OCI-LY7 (cell line): Measurements from ENCODE around the gene PAEP. TPM values are rescaled to one million over a fixed set of nuclear protein-coding genes. Genes with fewer than 3 reads are reported as not detected.

Experiments used
- BruUV-seq: library from RNA; stranded (reverse); fragments of 400-500 nt; replicated peaks from 2 replicates; lab custom pipeline; 2021; lab: Mats Ljungman, UMichigan
- CTCF ChIA-PET: fragments of 300-600 bp; sonication (Branson Sonifier 250); formaldehyde crosslinking; loops from one replicate; lab custom pipeline; 2022; ENCODE audit warnings: antibody characterized with exemption; ENCODE audit not compliant: unreplicated experiment; lab: Charles Lee
- POLR2A ChIA-PET: fragments of 300-600 bp; sonication (Branson Sonifier 250); formaldehyde crosslinking; loops from one replicate; lab custom pipeline; 2022; ENCODE audit warnings: antibody characterized with exemption; lab: Charles Lee
- DNase-seq: peaks from one replicate; pipeline ENCODE4 v3.0.0-alpha.2; 2015; ENCODE audit warnings: low spot score
- H2AFZ ChIP-seq: fragments of 200-600 bp; sonication (generic), shearing (Covaris generic); 2 replicates; pipeline ENCODE4 v1.6.1; 2014; ENCODE audit warnings: mild to moderate bottlenecking, antibody characterized with exemption, low read length, moderate library complexity
- H3K27ac ChIP-seq: fragments of 200-600 bp; sonication (generic); 2 replicates; pipeline ENCODE4 v1.5.1; 2014; ENCODE audit warnings: mixed run types, low read depth, mild to moderate bottlenecking, moderate library complexity, low read length, inconsistent platforms; ENCODE audit not compliant: poor library complexity, severe bottlenecking
- H3K36me3 ChIP-seq: fragments of 200-600 bp; sonication (generic); 2 replicates; pipeline ENCODE4 v1.6.1; 2014; ENCODE audit warnings: mild to moderate bottlenecking, antibody characterized with exemption, low read length, moderate library complexity, mixed read lengths; ENCODE audit not compliant: insufficient read depth
- H3K4me1 ChIP-seq: fragments of 200-600 bp; sonication (generic); 2 replicates; pipeline ENCODE4 v1.5.1; 2014; ENCODE audit warnings: mild to moderate bottlenecking, low read length; ENCODE audit not compliant: insufficient read depth, poor library complexity, severe bottlenecking
- H3K4me2 ChIP-seq: fragments of 200-600 bp; sonication (generic); 2 replicates; pipeline ENCODE4 v1.6.1; 2014; ENCODE audit warnings: mild to moderate bottlenecking, low read length
- H3K4me3 ChIP-seq: fragments of 200-600 bp; sonication (generic); 2 replicates; pipeline ENCODE4 v1.5.1; 2014; ENCODE audit warnings: mild to moderate bottlenecking, low read depth, low read length; ENCODE audit not compliant: poor library complexity, severe bottlenecking
- H3K79me2 ChIP-seq: fragments of 200-600 bp; sonication (generic); 2 replicates; pipeline ENCODE4 v1.6.1; 2016; ENCODE audit warnings: low read depth, mild to moderate bottlenecking, low read length, moderate library complexity, mixed read lengths; ENCODE audit not compliant: insufficient read depth
- H3K9me2 ChIP-seq: fragments of 200-600 bp; sonication (generic); 2 replicates; pipeline ENCODE4 v1.6.1; 2016; ENCODE audit warnings: mild to moderate bottlenecking, low read length, mixed read lengths; ENCODE audit not compliant: insufficient read depth
- H3K9me3 ChIP-seq: fragments of 200-600 bp; sonication (generic); 2 replicates; pipeline ENCODE4 v1.6.1; 2014; ENCODE audit warnings: mild to moderate bottlenecking, mixed run types, low read length, mixed read lengths
- H4K20me1 ChIP-seq: fragments of 200-600 bp; sonication (generic); 2 replicates; pipeline ENCODE4 v1.6.1; 2014; ENCODE audit warnings: mild to moderate bottlenecking, antibody characterized with exemption, low read length, moderate library complexity, mixed read lengths; ENCODE audit not compliant: insufficient read depth
- EZH2phosphoT487 ChIP-seq: fragments of 200-600 bp; sonication (generic); IDR thresholded peaks from 2 replicates; pipeline ENCODE4 v1.6.1; 2018; ENCODE audit warnings: low read depth, borderline replicate concordance, mild to moderate bottlenecking, mixed run types, antibody characterized with exemption, low read length, moderate library complexity, mixed read lengths
- intact Hi-C: fragments of 100-400 bp; cut with micrococcal nuclease; formaldehyde crosslinking; loops from one replicate; pipeline ENCODE4 v1.10.0; 2022; ENCODE audit not compliant: unreplicated experiment
- total RNA-seq, 2 experiments: library from RNA; depleted of rRNA in 1 of 2; stranded (reverse); fragments of >200 nt in 1 of 2; shearing (Covaris generic) in 1 of 2; gene quantifications; 2 replicates each; pipeline ENCODE4 v1.2.3, GENCODE V29; 2014 to 2022
- TF ChIP-seq, protein P1 (sequence below): fragments of 200-600 bp; sonication (generic); conservative IDR thresholded peaks from 2 replicates; pipeline ENCODE4 v1.5.1; 2014; ENCODE audit warnings: mild to moderate bottlenecking, antibody characterized with exemption, low read length, moderate library complexity, mixed read lengths

The PAEP gene
- total RNA-seq, 2 experiments from 2014 or later, result not detected

DNA sequence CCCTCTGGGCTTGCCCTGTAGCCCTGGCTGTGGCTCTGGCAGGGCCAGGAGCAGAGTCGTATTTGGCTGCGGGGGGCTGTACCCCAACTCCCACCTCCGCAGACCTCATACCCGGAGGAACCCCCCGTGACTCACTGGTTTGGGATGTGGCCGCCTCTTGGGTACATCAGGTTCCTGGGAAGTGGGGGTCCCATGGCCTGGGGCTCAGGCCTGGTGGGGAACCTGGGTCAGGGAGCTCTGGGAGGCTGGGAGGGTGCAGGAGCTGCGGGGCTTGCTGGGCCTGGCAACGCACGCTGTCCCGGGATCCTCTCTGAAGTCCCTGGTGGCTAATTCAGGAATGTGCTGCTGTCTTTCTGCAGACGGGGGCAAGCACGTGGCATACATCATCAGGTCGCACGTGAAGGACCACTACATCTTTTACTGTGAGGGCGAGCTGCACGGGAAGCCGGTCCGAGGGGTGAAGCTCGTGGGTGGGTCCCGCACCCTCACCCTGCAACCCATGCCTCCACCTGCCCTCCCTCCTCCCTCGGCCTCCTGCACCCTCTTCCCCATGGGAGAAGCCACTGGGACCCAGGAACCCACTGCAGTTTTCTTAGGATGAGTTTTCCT is 37.9 kb upstream of the PAEP start:
- Histone ChIP-seq H3K79me2 (no peaks in the 10 kb centered on the region), H3K9me3 (no peaks in the 10 kb centered on the region), H3K27ac (no peak overlapping the region), H3K4me1 (no peaks in the 10 kb centered on the region), H3K9me2 (no peaks in the 10 kb centered on the region), H4K20me1 (no peaks in the 10 kb centered on the region), H3K4me2 (no peak overlapping the region), H3K36me3 (no peaks in the 10 kb centered on the region), H2AFZ (no peak overlapping the region), H3K4me3 (no peak overlapping the region)
- DNase-seq, result no peak
- BruUV-seq, result no TSS peak
- CTCF ChIA-PET, result no interaction called here
- intact Hi-C loops, result no loop called here
- POLR2A ChIA-PET, result no interaction called here
- TF ChIP-seq, protein P1, sequence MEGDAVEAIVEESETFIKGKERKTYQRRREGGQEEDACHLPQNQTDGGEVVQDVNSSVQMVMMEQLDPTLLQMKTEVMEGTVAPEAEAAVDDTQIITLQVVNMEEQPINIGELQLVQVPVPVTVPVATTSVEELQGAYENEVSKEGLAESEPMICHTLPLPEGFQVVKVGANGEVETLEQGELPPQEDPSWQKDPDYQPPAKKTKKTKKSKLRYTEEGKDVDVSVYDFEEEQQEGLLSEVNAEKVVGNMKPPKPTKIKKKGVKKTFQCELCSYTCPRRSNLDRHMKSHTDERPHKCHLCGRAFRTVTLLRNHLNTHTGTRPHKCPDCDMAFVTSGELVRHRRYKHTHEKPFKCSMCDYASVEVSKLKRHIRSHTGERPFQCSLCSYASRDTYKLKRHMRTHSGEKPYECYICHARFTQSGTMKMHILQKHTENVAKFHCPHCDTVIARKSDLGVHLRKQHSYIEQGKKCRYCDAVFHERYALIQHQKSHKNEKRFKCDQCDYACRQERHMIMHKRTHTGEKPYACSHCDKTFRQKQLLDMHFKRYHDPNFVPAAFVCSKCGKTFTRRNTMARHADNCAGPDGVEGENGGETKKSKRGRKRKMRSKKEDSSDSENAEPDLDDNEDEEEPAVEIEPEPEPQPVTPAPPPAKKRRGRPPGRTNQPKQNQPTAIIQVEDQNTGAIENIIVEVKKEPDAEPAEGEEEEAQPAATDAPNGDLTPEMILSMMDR, result no peak

DNA sequence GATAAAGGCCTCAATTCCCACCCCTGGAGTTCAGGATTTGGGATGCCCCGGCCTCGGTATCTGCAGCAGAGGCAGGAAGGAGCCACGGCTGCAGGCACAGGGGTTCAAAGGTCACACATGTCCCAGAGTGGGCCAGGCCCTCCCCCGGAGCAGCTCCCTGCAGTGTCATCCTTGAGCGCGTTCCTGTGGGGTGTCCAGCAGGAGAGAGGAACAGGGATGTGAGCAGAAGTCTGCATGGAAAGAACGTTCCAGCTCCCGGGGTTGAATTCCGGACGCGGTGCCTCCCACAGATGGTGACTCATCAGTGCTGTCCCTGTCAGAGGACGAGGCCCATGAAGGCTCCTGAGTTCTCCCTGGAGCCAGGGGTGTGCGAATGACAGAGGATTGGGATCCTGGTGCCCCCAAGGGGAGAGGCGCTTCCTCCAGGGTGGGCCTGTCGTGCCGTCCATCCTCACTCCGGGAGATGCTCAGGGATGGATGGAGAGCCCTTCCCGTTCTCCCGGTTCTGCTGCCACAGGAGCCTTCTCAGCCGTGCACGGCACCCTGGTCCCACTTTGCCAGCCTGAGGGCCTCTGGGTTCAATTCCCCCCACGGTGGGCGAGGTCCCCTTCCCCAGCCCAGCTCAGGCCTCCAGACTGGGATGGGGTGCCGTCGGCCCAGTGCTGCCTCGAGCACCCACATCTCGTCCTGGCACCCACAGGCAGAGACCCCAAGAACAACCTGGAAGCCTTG is 37.3 kb upstream of the PAEP start:
- intact Hi-C loops, result no loop called here
- TF ChIP-seq EZH2phosphoT487, result no peak
- TF ChIP-seq, protein P1, result no peak
- Histone ChIP-seq H3K36me3 (no peaks in the 10 kb centered on the region), H3K27ac (no peak overlapping the region), H3K9me2 (no peaks in the 10 kb centered on the region), H3K79me2 (no peaks in the 10 kb centered on the region), H3K4me3 (no peak overlapping the region), H2AFZ (no peak overlapping the region), H3K9me3 (no peaks in the 10 kb centered on the region), H3K4me1 (no peaks in the 10 kb centered on the region), H3K4me2 (no peak overlapping the region), H4K20me1 (no peaks in the 10 kb centered on the region)
- ChIA-PET CTCF (no interaction called here), POLR2A (no interaction called here)
- no peak for DNase-seq
- BruUV-seq, result no TSS peak
